HG03025 (cell line): ENCODE data around the gene RNPEPL1.
"Not testable (repeated sequence)": the region's sequence is repeated elsewhere in the genome, so short reads cannot be mapped to it uniquely, and the experiment has no call there.

Experiments used
- ATAC-seq: cut with Tn5 transposase; IDR thresholded peaks from one replicate; pipeline ENCODE4 v1.9.1; 2021; ENCODE audit warnings: mild to moderate bottlenecking, moderate library complexity; ENCODE audit not compliant: unreplicated experiment, low FRiP score

The RNPEPL1 gene

DNA sequence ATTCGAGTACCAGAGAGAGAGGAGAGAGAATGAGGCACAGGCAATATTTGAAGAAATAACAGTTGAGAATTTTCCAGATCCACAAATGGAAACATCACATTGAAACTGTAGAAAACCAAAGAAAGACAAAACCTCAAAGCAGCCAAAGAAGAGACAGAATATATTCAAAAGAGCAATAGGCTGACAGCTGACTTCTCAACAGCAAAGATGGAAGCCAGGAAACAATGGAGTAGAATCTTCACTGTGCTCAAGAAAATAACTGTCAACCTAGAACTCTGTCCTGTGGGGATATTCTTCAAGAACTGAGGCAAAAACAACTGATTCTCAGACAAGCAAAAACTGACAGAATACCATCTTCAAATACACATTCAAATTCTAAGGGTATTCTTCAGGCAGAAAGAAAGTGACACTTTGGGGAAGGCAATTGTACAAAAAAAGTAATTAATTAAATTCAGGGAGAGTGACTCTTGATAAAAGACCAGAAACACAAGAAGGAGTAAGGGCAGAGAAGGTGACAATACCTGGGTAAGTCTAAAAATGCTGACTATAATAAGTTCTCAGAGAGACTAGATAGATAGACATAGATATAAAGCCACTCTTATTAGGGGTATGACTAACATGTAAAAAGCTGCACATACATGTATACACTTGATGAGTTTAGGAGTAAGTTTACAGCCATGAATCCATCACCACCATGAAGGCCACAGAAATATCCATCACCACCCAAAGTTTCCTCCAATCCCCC, 36.1 kb upstream of the RNPEPL1 start:
- ATAC-seq = no peak

- ATAC-seq = no peak
Measured at GRCh38 chr2:240538031-240538780, 30.1 kb upstream of the RNPEPL1 start.

GRCh38 chr2:240539101-240539500, 29.2 kb upstream of the RNPEPL1 start:
- not testable (repeated sequence) for ATAC-seq

- ATAC-seq = no peak
Measured at GRCh38 chr2:240539906-240540305, 28.4 kb upstream of the RNPEPL1 start.

DNA sequence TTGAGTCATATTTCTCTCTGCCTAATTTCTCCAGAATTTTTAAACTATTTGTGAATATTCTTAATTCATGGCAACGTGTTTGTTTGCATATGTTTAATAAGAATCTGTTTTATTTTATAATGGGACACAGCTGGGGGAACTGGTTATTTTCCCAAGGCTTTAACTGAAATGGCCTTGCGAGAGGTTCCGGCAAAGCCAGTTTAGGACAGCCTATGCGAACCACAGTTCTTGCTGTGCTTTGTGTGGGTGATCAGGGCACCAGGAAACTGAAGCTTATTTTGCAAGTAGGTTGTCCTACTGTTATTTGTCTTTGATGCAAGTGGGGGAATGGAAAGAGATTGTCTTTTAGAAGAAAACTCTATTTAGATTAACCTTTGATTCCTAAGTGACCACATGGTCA, 17.0 kb upstream of the RNPEPL1 start:
- no peak for ATAC-seq

DNA sequence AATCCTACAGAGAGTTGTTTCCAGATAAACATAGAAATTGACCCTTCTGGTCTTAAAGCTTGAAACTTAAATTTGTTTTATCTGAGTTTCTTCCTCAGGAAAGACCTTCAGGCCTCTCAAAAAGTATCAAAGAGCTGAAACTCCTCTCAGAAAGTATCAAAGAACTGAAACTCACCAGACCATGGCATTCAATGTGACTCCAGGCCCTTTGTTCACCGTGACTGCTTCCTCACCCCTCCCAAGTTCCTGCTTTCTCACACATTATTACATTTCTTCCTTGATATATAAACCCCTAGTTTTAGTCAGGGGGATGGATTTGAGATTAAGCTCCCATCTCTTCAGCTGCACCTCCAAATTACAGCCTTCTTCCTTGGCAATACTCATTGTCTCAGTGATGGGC, 16.5 kb upstream of the RNPEPL1 start:
- ATAC-seq = no peak

GRCh38 chr2:240553956-240554480, 14.3 kb upstream of the RNPEPL1 start:
- no peak for ATAC-seq

- ATAC-seq = no peak
Measured at GRCh38 chr2:240554767-240555493, 13.4 kb upstream of the RNPEPL1 start.

- ATAC-seq = no peak
Measured at GRCh38 chr2:240555541-240556250, 12.6 kb upstream of the RNPEPL1 start.

- no peak for ATAC-seq
Measured at GRCh38 chr2:240556553-240557100, 11.7 kb upstream of the RNPEPL1 start.

DNA sequence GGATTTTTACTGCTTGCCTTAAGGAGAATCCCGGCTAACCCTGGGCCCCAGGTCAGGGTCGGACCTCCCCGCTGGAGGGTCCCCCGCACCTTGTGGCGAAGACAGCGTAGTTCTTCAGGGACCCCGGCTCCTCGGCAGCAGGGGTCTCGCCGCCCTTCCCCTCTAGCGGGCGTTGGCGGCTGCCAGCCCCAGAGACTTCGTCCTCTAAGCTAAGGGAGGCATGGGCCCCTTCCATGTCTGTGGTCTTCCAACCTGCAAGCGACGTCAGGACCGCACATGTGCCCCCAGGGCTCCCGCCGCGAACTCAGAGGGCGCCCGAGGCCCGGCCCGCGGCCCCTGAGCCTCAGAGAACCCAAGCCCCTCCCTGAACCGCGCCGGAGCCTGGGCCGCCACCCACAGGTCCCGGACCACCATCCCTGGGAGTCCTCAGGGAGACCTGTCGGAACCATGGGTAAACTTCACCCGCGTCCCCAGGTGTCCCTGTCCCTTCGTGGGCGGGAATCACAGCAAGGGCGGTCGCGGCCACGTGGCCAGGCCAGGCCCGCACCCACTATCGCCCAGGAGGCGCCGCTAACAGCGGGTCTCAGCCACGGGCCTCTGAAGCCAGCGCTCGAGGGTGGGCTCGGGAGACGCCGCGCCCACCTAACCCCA, 11.1 kb upstream of the RNPEPL1 start:
- no peak for ATAC-seq

DNA sequence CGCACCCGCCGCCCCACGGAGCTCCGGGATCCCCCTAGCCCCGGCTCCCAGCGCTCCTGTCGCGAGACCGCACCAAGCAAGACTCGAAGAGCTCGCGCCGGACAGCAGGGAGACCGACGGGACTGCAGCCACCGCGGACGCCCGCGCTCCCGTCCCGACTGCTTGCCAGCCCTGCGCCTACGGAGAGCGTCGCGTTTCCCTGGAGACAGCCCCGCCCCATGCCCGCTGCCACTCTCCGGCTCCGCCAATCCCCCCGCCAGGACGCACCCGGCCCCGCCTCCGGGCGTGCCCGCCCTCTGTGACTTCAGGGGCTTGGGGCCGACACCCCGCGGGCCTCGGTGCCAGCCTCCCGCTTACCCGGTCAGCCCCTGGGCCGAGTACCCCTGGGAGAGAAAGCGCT, 10.5 kb upstream of the RNPEPL1 start, which contains the start of gene ANKMY1:
Gene ANKMY1 (minus strand): TSS at position 181 of the 400 bp plus-strand sequence. CDS start 653 bp downstream, outside the sequence.
- no peak for ATAC-seq

DNA sequence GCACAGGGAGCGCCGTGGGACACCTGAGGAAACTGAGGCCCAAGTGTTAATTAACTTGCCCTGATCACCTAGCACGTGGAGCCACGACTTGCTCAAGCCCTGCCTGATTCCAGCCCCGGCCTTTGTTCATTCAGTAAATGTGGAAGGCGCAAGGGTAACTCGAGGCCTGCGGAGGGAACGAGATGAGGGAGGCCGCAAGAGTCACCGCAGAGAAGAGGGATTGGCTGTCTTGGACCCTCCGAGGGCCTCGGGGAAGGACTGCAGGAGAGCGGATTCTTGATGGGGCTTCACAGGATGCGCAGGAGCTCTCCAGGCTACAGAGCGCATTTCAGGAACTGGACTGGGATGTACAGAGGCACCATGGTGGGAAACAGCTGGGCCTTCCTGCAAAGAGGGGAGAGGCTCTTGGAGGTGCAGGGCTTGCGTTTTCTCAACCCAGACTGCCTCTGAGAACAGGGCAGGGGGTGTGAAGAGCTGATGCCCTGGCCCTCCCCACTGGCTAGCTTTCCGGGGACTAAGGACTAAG, 10.0 kb upstream of the RNPEPL1 start:
- ATAC-seq = no peak

- no peak for ATAC-seq
Measured at GRCh38 chr2:240559286-240559685, 9.0 kb upstream of the RNPEPL1 start.

DNA sequence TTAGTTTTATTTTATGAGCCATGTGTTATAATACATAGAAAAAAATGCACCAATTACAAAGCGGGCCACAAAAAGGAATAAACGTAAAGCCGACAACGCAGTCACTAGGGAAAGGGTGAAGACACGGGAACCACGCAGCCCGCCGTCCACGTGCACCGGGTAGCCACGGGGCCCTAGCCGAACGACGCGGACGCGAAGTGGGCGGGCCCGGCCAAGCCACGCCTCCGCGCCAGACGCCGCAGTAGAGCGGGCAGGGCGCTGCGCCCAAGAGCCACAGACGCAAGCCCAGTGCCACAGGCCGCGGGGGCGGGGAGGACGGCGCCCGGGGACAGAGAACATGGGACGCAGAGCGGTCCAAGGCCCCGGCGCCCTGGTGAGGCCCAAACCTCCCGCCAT, 8.2 kb upstream of the RNPEPL1 start, which contains the start of gene DUSP28:
Gene DUSP28 (plus strand): TSS at position 274 of the 396 bp plus-strand sequence. CDS start 328 bp downstream, outside the sequence.
- peak; percentile 55 for ATAC-seq

DNA sequence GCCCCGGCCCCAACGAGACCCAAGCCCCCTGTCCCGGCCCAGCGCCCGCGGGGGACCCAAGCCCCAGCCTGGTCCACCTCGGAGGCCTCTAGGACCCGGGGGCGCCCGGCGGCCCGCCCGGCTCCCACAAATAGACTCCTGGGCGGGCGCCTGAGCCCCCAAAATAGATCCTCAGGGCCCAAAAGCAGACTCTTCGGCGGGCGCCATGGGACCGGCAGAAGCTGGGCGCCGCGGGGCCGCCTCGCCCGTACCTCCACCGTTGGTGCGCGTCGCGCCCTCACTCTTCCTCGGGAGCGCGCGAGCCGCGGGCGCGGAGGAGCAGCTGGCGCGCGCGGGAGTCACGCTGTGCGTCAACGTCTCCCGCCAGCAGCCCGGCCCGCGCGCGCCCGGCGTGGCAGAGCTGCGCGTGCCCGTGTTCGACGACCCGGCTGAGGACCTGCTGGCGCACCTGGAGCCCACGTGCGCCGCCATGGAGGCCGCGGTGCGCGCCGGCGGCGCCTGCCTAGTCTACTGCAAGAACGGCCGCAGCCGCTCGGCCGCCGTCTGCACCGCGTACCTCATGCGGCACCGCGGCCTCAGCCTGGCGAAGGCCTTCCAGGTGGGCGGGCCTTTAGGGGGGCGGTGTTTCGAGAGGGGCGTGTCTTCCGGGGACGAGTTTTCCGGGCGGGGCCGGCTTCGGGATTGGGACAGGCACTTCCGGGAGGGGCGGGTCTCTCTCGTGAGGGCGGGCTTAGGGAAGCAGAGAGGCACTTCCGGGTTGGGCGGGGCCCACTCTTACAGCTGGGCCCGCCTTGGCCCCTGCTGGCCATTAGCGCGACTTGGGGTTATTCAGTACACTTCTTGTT, 7.6 kb upstream of the RNPEPL1 start:
- peak; percentile 46 for ATAC-seq

- ATAC-seq = no peak
Measured at GRCh38 chr2:240561325-240561971, 6.8 kb upstream of the RNPEPL1 start.

DNA sequence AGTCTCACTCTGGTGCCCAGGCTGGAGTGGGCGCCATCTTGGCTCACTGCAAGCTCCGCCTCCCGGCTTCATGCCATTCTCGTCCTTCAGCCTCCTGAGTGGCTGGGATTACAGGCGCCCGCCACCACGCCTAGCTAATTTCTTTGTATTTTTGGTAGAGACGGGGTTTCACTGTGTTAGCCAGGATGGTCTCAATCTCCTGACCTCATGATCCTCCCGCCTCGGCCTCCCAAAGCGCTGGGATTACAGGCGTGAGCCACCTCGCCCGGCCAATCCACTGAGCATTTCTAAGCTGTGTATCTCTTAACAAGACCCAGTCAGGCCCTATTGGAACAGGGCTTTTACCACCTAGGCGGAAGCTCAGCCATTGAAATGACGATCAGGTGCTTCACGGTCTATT, 5.1 kb upstream of the RNPEPL1 start:
- ATAC-seq = not testable (repeated sequence)
